ENCODE results near the gene APBB3. TPM values are rescaled to one million over a fixed set of nuclear protein-coding genes. Genes with fewer than 3 reads are reported as not detected.
"Not testable (repeated sequence)": the region's sequence is repeated elsewhere in the genome, so short reads cannot be mapped to it uniquely, and the experiment has no call there.

Gene APBB3
- total RNA-seq, 1 donor from 2014 or later, result 47.8 TPM

DNA sequence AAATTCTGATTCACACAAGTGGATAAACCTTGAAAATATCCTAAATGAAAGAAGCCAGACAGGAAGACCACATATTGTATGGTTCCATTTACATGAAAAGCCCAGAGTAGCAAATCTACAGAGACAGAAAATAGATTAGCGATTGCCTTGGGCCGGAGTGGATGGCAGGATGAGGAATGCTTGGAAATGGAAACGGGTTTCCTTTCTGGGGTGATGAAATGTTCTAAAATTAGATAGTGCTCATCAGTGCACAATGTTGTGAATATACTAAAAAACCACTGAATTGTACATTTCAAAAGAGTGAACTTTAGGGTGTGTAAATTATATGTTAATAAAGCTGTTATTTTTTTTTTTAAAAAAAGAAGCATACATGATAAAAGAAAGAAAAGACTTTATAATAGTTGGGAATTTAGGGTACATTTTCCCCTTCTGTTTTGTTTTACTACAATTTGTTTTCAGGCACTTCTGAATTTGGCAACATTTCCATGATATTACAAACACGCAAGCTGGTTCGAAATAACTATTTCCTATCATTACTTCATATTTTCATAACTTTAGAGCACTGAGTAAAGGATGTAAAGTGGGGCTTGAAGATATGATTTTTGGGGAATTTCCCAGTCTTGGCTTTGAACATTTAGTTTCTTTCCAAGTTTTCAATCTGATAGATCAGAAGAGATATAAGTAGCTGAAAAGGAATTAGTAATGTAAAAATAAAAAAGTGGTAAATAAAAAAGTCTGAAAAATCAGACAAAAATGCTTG, 24.1 kb upstream of the APBB3 start:
- TF ChIP-seq, protein P1, sequence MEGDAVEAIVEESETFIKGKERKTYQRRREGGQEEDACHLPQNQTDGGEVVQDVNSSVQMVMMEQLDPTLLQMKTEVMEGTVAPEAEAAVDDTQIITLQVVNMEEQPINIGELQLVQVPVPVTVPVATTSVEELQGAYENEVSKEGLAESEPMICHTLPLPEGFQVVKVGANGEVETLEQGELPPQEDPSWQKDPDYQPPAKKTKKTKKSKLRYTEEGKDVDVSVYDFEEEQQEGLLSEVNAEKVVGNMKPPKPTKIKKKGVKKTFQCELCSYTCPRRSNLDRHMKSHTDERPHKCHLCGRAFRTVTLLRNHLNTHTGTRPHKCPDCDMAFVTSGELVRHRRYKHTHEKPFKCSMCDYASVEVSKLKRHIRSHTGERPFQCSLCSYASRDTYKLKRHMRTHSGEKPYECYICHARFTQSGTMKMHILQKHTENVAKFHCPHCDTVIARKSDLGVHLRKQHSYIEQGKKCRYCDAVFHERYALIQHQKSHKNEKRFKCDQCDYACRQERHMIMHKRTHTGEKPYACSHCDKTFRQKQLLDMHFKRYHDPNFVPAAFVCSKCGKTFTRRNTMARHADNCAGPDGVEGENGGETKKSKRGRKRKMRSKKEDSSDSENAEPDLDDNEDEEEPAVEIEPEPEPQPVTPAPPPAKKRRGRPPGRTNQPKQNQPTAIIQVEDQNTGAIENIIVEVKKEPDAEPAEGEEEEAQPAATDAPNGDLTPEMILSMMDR (IDR thresholded peaks at IDR 0.05; ENCODE audit: unreplicated experiment), result no peak
- no peaks in the 10 kb centered on the region for H3K27me3 Mint-ChIP-seq
- DNase-seq (ENCODE audit: low spot score, unreplicated experiment), result no peak
- H3K4me3 Mint-ChIP-seq (ENCODE audit: low read depth), result no peak overlapping the region
- no peaks in the 10 kb centered on the region for H3K4me1 Mint-ChIP-seq (ENCODE audit: low read depth)
- H3K9me3 Mint-ChIP-seq (ENCODE audit: low read depth), result peaks cover 5% of the 10 kb centered on the region
- H3K27ac Mint-ChIP-seq, result no peak overlapping the region
- H3K36me3 Mint-ChIP-seq (ENCODE audit: insufficient read depth), result no peaks in the 10 kb centered on the region

DNA sequence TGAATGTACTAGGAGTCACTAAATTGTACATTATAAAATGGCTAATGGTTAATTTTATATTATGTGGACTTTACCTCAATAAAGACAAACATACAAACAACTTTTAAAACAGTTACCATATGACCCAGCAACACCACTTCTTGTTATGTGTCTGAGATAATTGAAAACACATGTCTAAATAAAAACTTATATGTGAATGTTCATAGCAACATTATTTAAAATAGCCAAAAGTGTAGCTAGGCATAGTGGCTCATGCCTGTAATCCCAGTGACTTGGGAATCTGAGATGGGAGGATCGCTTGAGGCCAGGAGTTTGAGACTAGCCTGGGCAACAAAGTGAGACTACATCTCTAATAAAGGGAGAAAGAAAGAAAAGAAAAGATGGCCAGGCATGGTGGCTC, 23.1 kb upstream of the APBB3 start:
- Mint-ChIP-seq H3K36me3 (ENCODE audit: insufficient read depth) (no peaks in the 10 kb centered on the region), H3K4me3 (ENCODE audit: low read depth) (no peak overlapping the region), H3K27me3 (no peaks in the 10 kb centered on the region), H3K4me1 (ENCODE audit: low read depth) (no peaks in the 10 kb centered on the region), H3K9me3 (ENCODE audit: low read depth) (peaks cover 8% of the 10 kb centered on the region), H3K27ac (no peak overlapping the region)
- no peak for DNase-seq (ENCODE audit: low spot score, unreplicated experiment)
- TF ChIP-seq, protein P1 (IDR thresholded peaks at IDR 0.05; ENCODE audit: unreplicated experiment), result no peak

DNA sequence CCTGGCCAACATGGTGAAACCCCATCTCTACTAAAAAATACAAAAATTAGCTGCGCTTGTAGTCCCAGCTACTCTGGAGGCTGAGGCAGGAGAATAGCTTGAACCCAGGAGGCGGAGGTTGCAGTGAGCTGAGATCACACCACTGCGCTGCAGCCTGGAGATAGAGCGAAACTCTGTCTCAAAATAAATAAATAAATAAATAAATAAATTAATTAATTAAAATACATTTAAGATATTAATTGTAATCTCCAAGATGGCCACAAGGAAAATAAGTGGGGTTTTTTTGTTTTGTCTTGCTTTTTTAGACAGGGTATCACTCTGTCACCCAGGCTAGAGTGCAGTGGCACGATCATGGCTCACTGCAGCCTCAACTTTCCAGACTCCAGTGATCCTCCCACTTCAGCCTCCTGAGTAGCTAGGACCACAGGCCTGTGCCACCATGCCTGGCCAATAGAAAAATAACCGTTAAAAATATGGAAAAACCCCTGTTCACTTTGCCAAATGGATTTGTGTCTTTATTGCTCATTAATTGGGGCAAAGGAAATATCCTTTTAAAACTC, 14.9 kb upstream of the APBB3 start:
- H3K4me3 Mint-ChIP-seq (ENCODE audit: low read depth); DNase-seq (ENCODE audit: low spot score, unreplicated experiment): not testable (repeated sequence)

DNA sequence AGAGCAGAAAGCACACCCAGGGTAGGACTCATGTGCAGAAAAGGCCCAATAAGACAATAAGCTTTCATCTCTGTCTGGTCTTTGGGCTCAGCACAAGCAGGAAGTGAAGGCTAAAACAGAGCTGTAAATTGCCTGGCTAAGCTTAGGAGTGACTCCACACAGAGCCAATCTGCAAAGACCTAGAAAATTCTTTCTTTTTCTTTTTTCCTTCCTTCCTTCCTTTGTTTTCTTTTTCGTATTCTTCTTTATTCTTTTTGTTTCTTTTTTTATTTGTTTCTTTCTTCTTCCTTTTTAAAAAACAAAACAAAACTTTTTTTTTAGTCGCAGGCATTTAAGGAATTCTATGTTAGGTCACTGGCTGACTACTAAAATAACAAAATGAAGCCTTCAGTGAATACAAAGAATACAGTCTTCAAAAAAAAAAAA, 12.4 kb upstream of the APBB3 start:
- Mint-ChIP-seq H3K27me3 (no peaks in the 10 kb centered on the region), H3K36me3 (ENCODE audit: insufficient read depth) (no peaks in the 10 kb centered on the region), H3K4me3 (ENCODE audit: low read depth) (no peak overlapping the region), H3K9me3 (ENCODE audit: low read depth) (no peaks in the 10 kb centered on the region), H3K27ac (no peak overlapping the region), H3K4me1 (ENCODE audit: low read depth) (no peaks in the 10 kb centered on the region)
- TF ChIP-seq, protein P1 (IDR thresholded peaks at IDR 0.05; ENCODE audit: unreplicated experiment), result no peak
- no peak for DNase-seq (ENCODE audit: low spot score, unreplicated experiment)

More for the DNA sequence above, 14.9 kb upstream of the APBB3 start:
- not testable (repeated sequence) for H3K27me3 Mint-ChIP-seq; H3K36me3 Mint-ChIP-seq (ENCODE audit: insufficient read depth); H3K4me1 Mint-ChIP-seq (ENCODE audit: low read depth); H3K27ac Mint-ChIP-seq; H3K9me3 Mint-ChIP-seq (ENCODE audit: low read depth)
- TF ChIP-seq, protein P1 (IDR thresholded peaks at IDR 0.05; ENCODE audit: unreplicated experiment), result peak; percentile 7

DNA sequence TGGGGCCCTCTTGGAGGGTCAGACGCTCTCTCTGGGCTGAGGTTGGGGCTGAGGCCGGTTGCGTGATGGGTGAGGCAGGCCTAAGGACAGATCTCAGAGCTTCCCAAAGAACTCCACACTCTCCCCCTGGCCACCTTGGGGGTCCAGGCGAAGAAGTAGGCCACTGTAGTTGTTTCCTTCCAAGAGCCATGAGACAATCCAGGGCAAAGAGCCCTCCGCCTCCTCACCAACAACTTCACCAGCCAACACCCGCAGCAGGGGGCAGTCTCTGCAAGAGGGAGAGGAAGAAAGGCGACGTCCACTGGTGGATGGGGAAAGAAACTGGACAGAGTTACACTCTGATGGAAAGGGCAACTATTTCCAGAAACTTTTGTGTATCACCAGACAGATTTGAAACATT, 10.9 kb upstream of the APBB3 start:
- DNase-seq (ENCODE audit: low spot score, unreplicated experiment), result no peak
- TF ChIP-seq, protein P1 (IDR thresholded peaks at IDR 0.05; ENCODE audit: unreplicated experiment), result peak; percentile 18
- Mint-ChIP-seq H3K27me3 (no peaks in the 10 kb centered on the region), H3K27ac (no peak overlapping the region), H3K4me3 (ENCODE audit: low read depth) (no peak overlapping the region), H3K36me3 (ENCODE audit: insufficient read depth) (no peaks in the 10 kb centered on the region), H3K9me3 (ENCODE audit: low read depth) (no peaks in the 10 kb centered on the region), H3K4me1 (ENCODE audit: low read depth) (no peaks in the 10 kb centered on the region)

All from progenitor cell of endocrine pancreas (in vitro differentiated cells).